ENCODE results near the gene VGLL4.

The VGLL4 gene

GRCh38 chr3:11555211-11555782, 88.4 kb downstream of the VGLL4 start:
- POLR2A ChIA-PET = no interaction called here
- CTCF ChIA-PET = no interaction called here
- DNase-seq (ENCODE audit: extremely low spot score) = no peak
- TF ChIP-seq FOXA1 (IDR thresholded peaks at IDR 0.05) (no peak), NFRKB (IDR thresholded peaks at IDR 0.05) (no peak), L3MBTL2 (conservative IDR thresholded peaks at IDR 0.05) (no peak), HDGF (IDR thresholded peaks at IDR 0.05; ENCODE audit: borderline replicate concordance) (no peak), ARNT (IDR thresholded peaks at IDR 0.05) (no peak), ZNF384 (IDR thresholded peaks at IDR 0.05) (no peak), LEF1 (IDR thresholded peaks at IDR 0.05; ENCODE audit: borderline replicate concordance) (no peak)

- DNase-seq (ENCODE audit: extremely low spot score) = no peak
- TF ChIP-seq FOXA1 (IDR thresholded peaks at IDR 0.05) (no peak), FOXM1 (IDR thresholded peaks at IDR 0.05; ENCODE audit: borderline replicate concordance) (no peak), ARNT (IDR thresholded peaks at IDR 0.05) (no peak), SUZ12 (IDR thresholded peaks at IDR 0.05) (no peak), NFRKB (IDR thresholded peaks at IDR 0.05) (no peak), L3MBTL2 (conservative IDR thresholded peaks at IDR 0.05) (no peak), SP1 (IDR thresholded peaks at IDR 0.05) (no peak), TARDBP (IDR thresholded peaks at IDR 0.05) (no peak), LEF1 (IDR thresholded peaks at IDR 0.05; ENCODE audit: borderline replicate concordance) (no peak), FOXK2 (IDR thresholded peaks at IDR 0.05) (no peak), HDGF (IDR thresholded peaks at IDR 0.05; ENCODE audit: borderline replicate concordance) (no peak), ZNF384 (IDR thresholded peaks at IDR 0.05) (no peak), PKNOX1 (IDR thresholded peaks at IDR 0.05) (no peak), ELF4 (IDR thresholded peaks at IDR 0.05) (no peak), BHLHE40 (IDR thresholded peaks at IDR 0.05; ENCODE audit: borderline replicate concordance) (no peak), CTBP1 (IDR thresholded peaks at IDR 0.05; ENCODE audit: borderline replicate concordance) (no peak)
- ChIA-PET CTCF (no interaction called here), POLR2A (no interaction called here)
Measured at GRCh38 chr3:11554666-11555065, 89.0 kb downstream of the VGLL4 start.

- POLR2A ChIA-PET = no interaction called here
- no peak for DNase-seq (ENCODE audit: extremely low spot score)
- TF ChIP-seq TARDBP (IDR thresholded peaks at IDR 0.05) = no peak
- TF ChIP-seq HDGF (IDR thresholded peaks at IDR 0.05; ENCODE audit: borderline replicate concordance) = no peak
- TF ChIP-seq PKNOX1 (IDR thresholded peaks at IDR 0.05) = no peak
- TF ChIP-seq FOXM1 (IDR thresholded peaks at IDR 0.05; ENCODE audit: borderline replicate concordance) = no peak
- no peak for TF ChIP-seq ELF4 (IDR thresholded peaks at IDR 0.05)
- TF ChIP-seq FOXK2 (IDR thresholded peaks at IDR 0.05) = no peak
- TF ChIP-seq L3MBTL2 (conservative IDR thresholded peaks at IDR 0.05) = no peak
- no peak for TF ChIP-seq SP1 (IDR thresholded peaks at IDR 0.05)
- no peak for TF ChIP-seq SUZ12 (IDR thresholded peaks at IDR 0.05)
- no peak for TF ChIP-seq CTBP1 (IDR thresholded peaks at IDR 0.05; ENCODE audit: borderline replicate concordance)
- no peak for TF ChIP-seq ARNT (IDR thresholded peaks at IDR 0.05)
- TF ChIP-seq ZNF384 (IDR thresholded peaks at IDR 0.05) = no peak
- TF ChIP-seq FOXA1 (IDR thresholded peaks at IDR 0.05) = no peak
- TF ChIP-seq LEF1 (IDR thresholded peaks at IDR 0.05; ENCODE audit: borderline replicate concordance) = no peak
- TF ChIP-seq NFRKB (IDR thresholded peaks at IDR 0.05) = no peak
- TF ChIP-seq BHLHE40 (IDR thresholded peaks at IDR 0.05; ENCODE audit: borderline replicate concordance) = no peak
- CTCF ChIA-PET = no interaction called here
Measured at GRCh38 chr3:11554236-11554610, 89.5 kb downstream of the VGLL4 start.

- ChIA-PET POLR2A (no interaction called here), CTCF (no interaction called here)
- no peak for DNase-seq (ENCODE audit: extremely low spot score)
- TF ChIP-seq BHLHE40 (IDR thresholded peaks at IDR 0.05; ENCODE audit: borderline replicate concordance) (no peak), SP1 (IDR thresholded peaks at IDR 0.05) (no peak), LEF1 (IDR thresholded peaks at IDR 0.05; ENCODE audit: borderline replicate concordance) (no peak), NFRKB (IDR thresholded peaks at IDR 0.05) (no peak), CTBP1 (IDR thresholded peaks at IDR 0.05; ENCODE audit: borderline replicate concordance) (no peak), ELF4 (IDR thresholded peaks at IDR 0.05) (no peak), PKNOX1 (IDR thresholded peaks at IDR 0.05) (no peak), ZNF384 (IDR thresholded peaks at IDR 0.05) (no peak), FOXA1 (IDR thresholded peaks at IDR 0.05) (no peak), L3MBTL2 (conservative IDR thresholded peaks at IDR 0.05) (no peak), FOXK2 (IDR thresholded peaks at IDR 0.05) (no peak), FOXM1 (IDR thresholded peaks at IDR 0.05; ENCODE audit: borderline replicate concordance) (no peak), ARNT (IDR thresholded peaks at IDR 0.05) (no peak), HDGF (IDR thresholded peaks at IDR 0.05; ENCODE audit: borderline replicate concordance) (no peak), SUZ12 (IDR thresholded peaks at IDR 0.05) (no peak), TARDBP (IDR thresholded peaks at IDR 0.05) (no peak)
Measured at GRCh38 chr3:11553436-11554235, 90.1 kb downstream of the VGLL4 start.

- ChIA-PET CTCF (no interaction called here), POLR2A (no interaction called here)
- no peak for DNase-seq (ENCODE audit: extremely low spot score)
- TF ChIP-seq SP1 (IDR thresholded peaks at IDR 0.05) (no peak), L3MBTL2 (conservative IDR thresholded peaks at IDR 0.05) (no peak), NFRKB (IDR thresholded peaks at IDR 0.05) (no peak), ZNF384 (IDR thresholded peaks at IDR 0.05) (no peak), PKNOX1 (IDR thresholded peaks at IDR 0.05) (no peak), ELF4 (IDR thresholded peaks at IDR 0.05) (no peak), FOXK2 (IDR thresholded peaks at IDR 0.05) (no peak), FOXM1 (IDR thresholded peaks at IDR 0.05; ENCODE audit: borderline replicate concordance) (no peak), HDGF (IDR thresholded peaks at IDR 0.05; ENCODE audit: borderline replicate concordance) (no peak), ARNT (IDR thresholded peaks at IDR 0.05) (no peak), TARDBP (IDR thresholded peaks at IDR 0.05) (no peak), BHLHE40 (IDR thresholded peaks at IDR 0.05; ENCODE audit: borderline replicate concordance) (no peak), CTBP1 (IDR thresholded peaks at IDR 0.05; ENCODE audit: borderline replicate concordance) (no peak), FOXA1 (IDR thresholded peaks at IDR 0.05) (no peak), SUZ12 (IDR thresholded peaks at IDR 0.05) (no peak)
Measured at GRCh38 chr3:11552289-11553264, 91.1 kb downstream of the VGLL4 start.
